ENCODE data around the gene NT5DC2.
A peak's percentile ranks its signal among the peaks of the same experiment; 100 is the strongest.
"Not testable (repeated sequence)": the region's sequence is repeated elsewhere in the genome, so short reads cannot be mapped to it uniquely, and the experiment has no call there.

NT5DC2 gene

GRCh38 chr3:52537726-52538421 is 4.2 kb upstream of the NT5DC2 start:
- DNase-seq (ENCODE audit: low spot score) = no peak

GRCh38 chr3:52537165-52537620 is 3.5 kb upstream of the NT5DC2 start:
- no peak for FAIRE-seq
- no peak for DNase-seq (ENCODE audit: low spot score)

More at GRCh38 chr3:52537726-52538421, 4.2 kb upstream of the NT5DC2 start:
- no peak for FAIRE-seq

GRCh38 chr3:52536369-52537164 is 2.9 kb upstream of the NT5DC2 start, which contains the start of gene UQCC5:
TSS of gene UQCC5 (plus strand) at chr3:52536605. CDS start at chr3:52536756, 151 bp downstream.
- peak; percentile 99 for DNase-seq (ENCODE audit: low spot score)
- peak; percentile 85 for FAIRE-seq

- FAIRE-seq (no peak), DNase-seq (ENCODE audit: low spot score) (no peak)
Observed at GRCh38 chr3:52536112-52536368, 2.4 kb upstream of the NT5DC2 start.

GRCh38 chr3:52535411-52536111 is 1.9 kb upstream of the NT5DC2 start:
- no peak for FAIRE-seq

GRCh38 chr3:52534281-52535183 is 875 bp upstream of the NT5DC2 start:
- no peak for DNase-seq (ENCODE audit: low spot score)
- no peak for FAIRE-seq

More at GRCh38 chr3:52535411-52536111, 1.9 kb upstream of the NT5DC2 start:
- DNase-seq (ENCODE audit: low spot score) = no peak

- DNase-seq (ENCODE audit: low spot score) = peak; percentile 38
- FAIRE-seq = no peak
Observed at GRCh38 chr3:52532838-52533622, 627 bp downstream of the NT5DC2 start.

GRCh38 chr3:52532517-52532837 is 1.2 kb downstream of the NT5DC2 start:
- FAIRE-seq = no peak
- DNase-seq (ENCODE audit: low spot score) = peak; percentile 60

- DNase-seq (ENCODE audit: low spot score) (no peak), FAIRE-seq (no peak)
Observed at GRCh38 chr3:52531860-52532516, 1.7 kb downstream of the NT5DC2 start.

- DNase-seq (ENCODE audit: low spot score) (no peak), FAIRE-seq (no peak)
Observed at GRCh38 chr3:52530918-52531826, 2.5 kb downstream of the NT5DC2 start.

- DNase-seq (ENCODE audit: low spot score) (no peak), FAIRE-seq (no peak)
Observed at GRCh38 chr3:52529376-52530333, 4.0 kb downstream of the NT5DC2 start.

GRCh38 chr3:52528586-52529375 is 4.9 kb downstream of the NT5DC2 start:
- FAIRE-seq (no peak), DNase-seq (ENCODE audit: low spot score) (no peak)

- DNase-seq (ENCODE audit: low spot score) = no peak
- no peak for FAIRE-seq
Observed at GRCh38 chr3:52527732-52528585, 5.7 kb downstream of the NT5DC2 start.

- DNase-seq (ENCODE audit: low spot score) (no peak), FAIRE-seq (no peak)
Observed at GRCh38 chr3:52527039-52527731, 6.5 kb downstream of the NT5DC2 start.

- DNase-seq (ENCODE audit: low spot score) = not testable (repeated sequence)
Observed at GRCh38 chr3:52526671-52527038, 7.0 kb downstream of the NT5DC2 start.

More at GRCh38 chr3:52526671-52527038, 7.0 kb downstream of the NT5DC2 start:
- FAIRE-seq = not testable (repeated sequence)
